ENCODE results near the gene NEK5.

The NEK5 gene

GRCh38 chr13:52022356-52022755 lies 106.5 kb downstream of the NEK5 start:
- no peak for ATAC-seq
- TF ChIP-seq ZC3H10 (CRISPR knock-in tag; IDR thresholded peaks at IDR 0.05) (no peak), BACH2 (CRISPR knock-in tag; IDR thresholded peaks at IDR 0.05; ENCODE audit: borderline replicate concordance) (no peak), OSR1 (CRISPR knock-in tag; IDR thresholded peaks at IDR 0.05) (no peak)

- TF ChIP-seq TCF4 (CRISPR knock-in tag; IDR thresholded peaks at IDR 0.05; ENCODE audit: borderline replicate concordance) (no peak), ISL1 (CRISPR knock-in tag; IDR thresholded peaks at IDR 0.05) (no peak), ZNF70 (CRISPR knock-in tag; IDR thresholded peaks at IDR 0.05) (no peak), ZC3H10 (CRISPR knock-in tag; IDR thresholded peaks at IDR 0.05) (no peak), ZNF565 (CRISPR knock-in tag; conservative IDR thresholded peaks at IDR 0.05; ENCODE audit: low read depth) (no peak), GLIS3 (CRISPR knock-in tag; IDR thresholded peaks at IDR 0.05) (no peak), ZFP30 (CRISPR knock-in tag; IDR thresholded peaks at IDR 0.05) (no peak)
- no peak for ATAC-seq
Measured at GRCh38 chr13:52020191-52020590, 108.7 kb downstream of the NEK5 start.

GRCh38 chr13:52016296-52016695 lies 112.6 kb downstream of the NEK5 start:
- no peak for ATAC-seq
- TF ChIP-seq PATZ1 (CRISPR knock-in tag; IDR thresholded peaks at IDR 0.05; ENCODE audit: borderline replicate concordance) (no peak), ARNTL (CRISPR knock-in tag; IDR thresholded peaks at IDR 0.05; ENCODE audit: borderline replicate concordance, low read depth) (no peak), ZFP30 (CRISPR knock-in tag; IDR thresholded peaks at IDR 0.05) (no peak), GLIS3 (CRISPR knock-in tag; IDR thresholded peaks at IDR 0.05) (no peak), RARB (CRISPR knock-in tag; IDR thresholded peaks at IDR 0.05) (no peak), CSDC2 (CRISPR knock-in tag; IDR thresholded peaks at IDR 0.05) (no peak), ISL1 (CRISPR knock-in tag; IDR thresholded peaks at IDR 0.05) (no peak), ZC3H10 (CRISPR knock-in tag; IDR thresholded peaks at IDR 0.05) (no peak), TOX (CRISPR knock-in tag; IDR thresholded peaks at IDR 0.05; ENCODE audit: borderline replicate concordance) (no peak), TCF4 (CRISPR knock-in tag; IDR thresholded peaks at IDR 0.05; ENCODE audit: borderline replicate concordance) (no peak), SNAI2 (CRISPR knock-in tag; IDR thresholded peaks at IDR 0.05) (no peak), CREB5 (CRISPR knock-in tag; IDR thresholded peaks at IDR 0.05; ENCODE audit: low read depth) (no peak), POU6F1 (CRISPR knock-in tag; IDR thresholded peaks at IDR 0.05; ENCODE audit: borderline replicate concordance, low read depth) (no peak), ESRRG (CRISPR knock-in tag; IDR thresholded peaks at IDR 0.05) (no peak)

- TF ChIP-seq ZNF70 (CRISPR knock-in tag; IDR thresholded peaks at IDR 0.05): no peak
- no peak for TF ChIP-seq ARNTL (CRISPR knock-in tag; IDR thresholded peaks at IDR 0.05; ENCODE audit: borderline replicate concordance, low read depth)
- TF ChIP-seq ZFP30 (CRISPR knock-in tag; IDR thresholded peaks at IDR 0.05): no peak
- TF ChIP-seq RARB (CRISPR knock-in tag; IDR thresholded peaks at IDR 0.05): no peak
- no peak for TF ChIP-seq ZNF8 (CRISPR knock-in tag; IDR thresholded peaks at IDR 0.05)
- no peak for TF ChIP-seq ZNF565 (CRISPR knock-in tag; conservative IDR thresholded peaks at IDR 0.05; ENCODE audit: low read depth)
- no peak for TF ChIP-seq TCF4 (CRISPR knock-in tag; IDR thresholded peaks at IDR 0.05; ENCODE audit: borderline replicate concordance)
- no peak; the same call in 2 of the 3 replicates for ATAC-seq
Measured at GRCh38 chr13:52012512-52012836, 116.4 kb downstream of the NEK5 start.

- peak; percentile 98 for ATAC-seq
- TF ChIP-seq ZNF70 (CRISPR knock-in tag; IDR thresholded peaks at IDR 0.05) (no peak), TSHZ2 (CRISPR knock-in tag; IDR thresholded peaks at IDR 0.05) (no peak), OSR1 (CRISPR knock-in tag; IDR thresholded peaks at IDR 0.05) (no peak)
Measured at GRCh38 chr13:52011632-52012511, 117.0 kb downstream of the NEK5 start, which contains the start of gene ALG11. Gene ALG11, plus strand, starts transcription at chr13:52012398. Its CDS starts 21 bp downstream, at chr13:52012419.

Measured in SK-N-SH treated with all-trans-retinoic acid at 6 μM for 48 hours (cell line).